Stimulated activated memory B cell treated with anti-CD40 and anti-IgM and Interleukin-4, amounts not matched to agents 10 μg/mL and 1 μg/mL and 100 μg/mL, for 72 hours (primary cell): ENCODE measurements around the gene PRKG1.
A peak's percentile ranks its signal among the peaks of the same experiment; 100 is the strongest.

ENCODE experiments used
- ATAC-seq: fragments of 150-1000 bp; cut with Tn5 transposase; 2 replicates; pipeline ENCODE4 v1.10.0; 2021
- H3K27ac Mint-ChIP-seq: one replicate; pipeline ENCODE4 v1.8.0; 2022; ENCODE audit warnings: mild to moderate bottlenecking, mixed read lengths
- H3K27me3 Mint-ChIP-seq: one replicate; pipeline ENCODE4 v1.8.0; 2022; ENCODE audit warnings: mixed read lengths
- H3K36me3 Mint-ChIP-seq: one replicate; pipeline ENCODE4 v1.8.0; 2022; ENCODE audit warnings: mixed read lengths
- H3K4me1 Mint-ChIP-seq: one replicate; pipeline ENCODE4 v1.8.0; 2022; ENCODE audit warnings: mixed read lengths
- H3K4me3 Mint-ChIP-seq: one replicate; pipeline ENCODE4 v1.8.0; 2022; ENCODE audit warnings: mild to moderate bottlenecking, moderate library complexity, mixed read lengths
- H3K9me3 Mint-ChIP-seq: one replicate; pipeline ENCODE4 v1.8.0; 2022; ENCODE audit warnings: mixed read lengths

PRKG1 gene

GRCh38 chr10:52276986-52277385, 1202.7 kb downstream of the PRKG1 start:
- H3K4me3 Mint-ChIP-seq, result no peak overlapping the region
- no peak overlapping the region for H3K27ac Mint-ChIP-seq
- no peaks in the 10 kb centered on the region for H3K4me1 Mint-ChIP-seq
- H3K36me3 Mint-ChIP-seq, result no peaks in the 10 kb centered on the region
- ATAC-seq, result no peak
- H3K27me3 Mint-ChIP-seq, result no peaks in the 10 kb centered on the region
- no peaks in the 10 kb centered on the region for H3K9me3 Mint-ChIP-seq

GRCh38 chr10:52279546-52279945, 1205.3 kb downstream of the PRKG1 start:
- H3K9me3 Mint-ChIP-seq, result no peaks in the 10 kb centered on the region
- no peaks in the 10 kb centered on the region for H3K36me3 Mint-ChIP-seq
- no peak for ATAC-seq
- H3K4me3 Mint-ChIP-seq, result no peak overlapping the region
- H3K4me1 Mint-ChIP-seq, result peaks cover 3% of the 10 kb centered on the region
- H3K27me3 Mint-ChIP-seq, result no peaks in the 10 kb centered on the region
- H3K27ac Mint-ChIP-seq, result no peak overlapping the region

- Mint-ChIP-seq H3K4me3 (no peak overlapping the region), H3K27ac (no peak overlapping the region), H3K4me1 (peaks cover 7% of the 10 kb centered on the region), H3K27me3 (no peaks in the 10 kb centered on the region), H3K36me3 (no peaks in the 10 kb centered on the region), H3K9me3 (no peaks in the 10 kb centered on the region)
- no peak for ATAC-seq
Observed at GRCh38 chr10:52280051-52280450, 1205.8 kb downstream of the PRKG1 start.

- no peaks in the 10 kb centered on the region for H3K27me3 Mint-ChIP-seq
Observed at GRCh38 chr10:52283174-52283573, 1208.9 kb downstream of the PRKG1 start.

GRCh38 chr10:52284416-52285013, 1210.2 kb downstream of the PRKG1 start:
- H3K4me3 Mint-ChIP-seq, result no peak overlapping the region
- peaks cover 11% of the 10 kb centered on the region for H3K4me1 Mint-ChIP-seq
- H3K9me3 Mint-ChIP-seq, result no peaks in the 10 kb centered on the region
- no peaks in the 10 kb centered on the region for H3K27me3 Mint-ChIP-seq
- no peak overlapping the region for H3K27ac Mint-ChIP-seq
- H3K36me3 Mint-ChIP-seq, result no peaks in the 10 kb centered on the region
- ATAC-seq, result peak; percentile 72

More at GRCh38 chr10:52283174-52283573, 1208.9 kb downstream of the PRKG1 start:
- no peaks in the 10 kb centered on the region for H3K36me3 Mint-ChIP-seq
- H3K4me1 Mint-ChIP-seq, result peaks cover 7% of the 10 kb centered on the region
- no peaks in the 10 kb centered on the region for H3K9me3 Mint-ChIP-seq
- ATAC-seq, result no peak
- no peak overlapping the region for H3K27ac Mint-ChIP-seq
- no peak overlapping the region for H3K4me3 Mint-ChIP-seq

- no peaks in the 10 kb centered on the region for H3K27me3 Mint-ChIP-seq
- ATAC-seq, result no peak
- peaks cover 11% of the 10 kb centered on the region for H3K4me1 Mint-ChIP-seq
- H3K27ac Mint-ChIP-seq, result no peak overlapping the region
- no peak overlapping the region for H3K4me3 Mint-ChIP-seq
- H3K9me3 Mint-ChIP-seq, result no peaks in the 10 kb centered on the region
- no peaks in the 10 kb centered on the region for H3K36me3 Mint-ChIP-seq
Observed at GRCh38 chr10:52287866-52288265, 1213.6 kb downstream of the PRKG1 start.

- Mint-ChIP-seq H3K9me3 (no peaks in the 10 kb centered on the region), H3K27ac (no peak overlapping the region), H3K27me3 (no peaks in the 10 kb centered on the region), H3K36me3 (no peaks in the 10 kb centered on the region), H3K4me1 (no peaks in the 10 kb centered on the region), H3K4me3 (no peak overlapping the region)
- no peak for ATAC-seq
Observed at GRCh38 chr10:52297747-52298146, 1223.5 kb downstream of the PRKG1 start.

GRCh38 chr10:52300599-52301277, 1226.5 kb downstream of the PRKG1 start:
- Mint-ChIP-seq H3K9me3 (no peaks in the 10 kb centered on the region), H3K4me3 (no peak overlapping the region), H3K4me1 (no peaks in the 10 kb centered on the region), H3K27me3 (no peaks in the 10 kb centered on the region), H3K27ac (no peak overlapping the region), H3K36me3 (no peaks in the 10 kb centered on the region)
- ATAC-seq, result no peak

GRCh38 chr10:52308251-52309031, 1234.2 kb downstream of the PRKG1 start:
- Mint-ChIP-seq H3K27me3 (peaks cover 56% of the 10 kb centered on the region), H3K4me1 (peaks cover 13% of the 10 kb centered on the region), H3K36me3 (no peaks in the 10 kb centered on the region), H3K9me3 (no peaks in the 10 kb centered on the region), H3K27ac (no peak overlapping the region), H3K4me3 (peak overlapping the region; percentile 64)
- ATAC-seq, result peak; percentile 68

- peaks cover 71% of the 10 kb centered on the region for H3K27me3 Mint-ChIP-seq
Observed at GRCh38 chr10:52312942-52313255, 1238.6 kb downstream of the PRKG1 start.

GRCh38 chr10:52313256-52313932, 1239.1 kb downstream of the PRKG1 start:
- ATAC-seq, result no peak
- peaks cover 25% of the 10 kb centered on the region for H3K4me1 Mint-ChIP-seq
- peaks cover 66% of the 10 kb centered on the region for H3K27me3 Mint-ChIP-seq
- H3K4me3 Mint-ChIP-seq, result peak overlapping the region; percentile 79
- no peaks in the 10 kb centered on the region for H3K36me3 Mint-ChIP-seq
- H3K27ac Mint-ChIP-seq, result no peak overlapping the region
- no peaks in the 10 kb centered on the region for H3K9me3 Mint-ChIP-seq

More at GRCh38 chr10:52312942-52313255, 1238.6 kb downstream of the PRKG1 start:
- peak overlapping the region; percentile 79 for H3K4me3 Mint-ChIP-seq
- H3K27ac Mint-ChIP-seq, result no peak overlapping the region
- peaks cover 28% of the 10 kb centered on the region for H3K4me1 Mint-ChIP-seq
- H3K36me3 Mint-ChIP-seq, result no peaks in the 10 kb centered on the region
- no peaks in the 10 kb centered on the region for H3K9me3 Mint-ChIP-seq
- ATAC-seq, result no peak

- Mint-ChIP-seq H3K27me3 (peaks cover 58% of the 10 kb centered on the region), H3K27ac (peak within 1 kb of the TSS; percentile 6), H3K9me3 (no peaks in the 10 kb centered on the region), H3K36me3 (no peaks in the 10 kb centered on the region), H3K4me3 (peak within 1 kb of the TSS; percentile 79), H3K4me1 (peaks cover 22% of the 10 kb centered on the region)
- ATAC-seq, result peak; percentile 58
Observed at GRCh38 chr10:52313933-52314821, 1239.9 kb downstream of the PRKG1 start, which contains the start of gene DKK1. TSS of gene DKK1 (plus strand) at chr10:52314281. CDS start at chr10:52314435, 154 bp downstream.

GRCh38 chr10:52314822-52315552, 1240.7 kb downstream of the PRKG1 start:
- H3K27ac Mint-ChIP-seq, result peak overlapping the region; percentile 6
- peak; percentile 41 for ATAC-seq
- no peaks in the 10 kb centered on the region for H3K9me3 Mint-ChIP-seq
- H3K4me1 Mint-ChIP-seq, result peaks cover 22% of the 10 kb centered on the region
- H3K27me3 Mint-ChIP-seq, result peaks cover 50% of the 10 kb centered on the region
- H3K4me3 Mint-ChIP-seq, result peak overlapping the region; percentile 79
- H3K36me3 Mint-ChIP-seq, result no peaks in the 10 kb centered on the region

- no peaks in the 10 kb centered on the region for H3K9me3 Mint-ChIP-seq
- H3K4me3 Mint-ChIP-seq, result no peak overlapping the region
- H3K27ac Mint-ChIP-seq, result no peak overlapping the region
- peaks cover 22% of the 10 kb centered on the region for H3K4me1 Mint-ChIP-seq
- no peaks in the 10 kb centered on the region for H3K36me3 Mint-ChIP-seq
- H3K27me3 Mint-ChIP-seq, result peaks cover 42% of the 10 kb centered on the region
- ATAC-seq, result no peak
Observed at GRCh38 chr10:52316001-52316400, 1241.7 kb downstream of the PRKG1 start.
